B cell (primary cell): ENCODE data around the gene ZNF335. TPM values are rescaled to one million over a fixed set of nuclear protein-coding genes. Genes with fewer than 3 reads are reported as not detected.

ENCODE experiments used
- ATAC-seq: fragments of 200-7000 bp; cut with Tn5 transposase; one replicate; pipeline ENCODE4 v1.10.0; 2021; ENCODE audit warnings: low read depth, mild to moderate bottlenecking, moderate number of reproducible peaks, moderate library complexity
- CTCF ChIA-PET: fragments of 350-600 bp; sonication (Branson Sonifier 250); formaldehyde crosslinking; loops from one replicate; lab custom pipeline; 2021; ENCODE audit warnings: antibody characterized with exemption, inconsistent platforms; lab: Charles Lee
- POLR2A ChIA-PET: fragments of 350-600 bp; sonication (Branson Sonifier 250); formaldehyde crosslinking; loops from one replicate; lab custom pipeline; 2021; ENCODE audit warnings: antibody characterized with exemption; lab: Charles Lee
- DNase-seq: peaks from one replicate; pipeline ENCODE4 v3.0.0; 2013
- H2AFZ ChIP-seq: 2 replicates; pipeline ENCODE4 v1.6.1; 2012; ENCODE audit warnings: mild to moderate bottlenecking, low read depth, low read length; ENCODE audit not compliant: insufficient read depth, poor library complexity, severe bottlenecking
- H3K27ac ChIP-seq, 2 donors: 1 replicate in 1 of 2; 2 replicates in 1 of 2; pipeline ENCODE4 v1.5.1; 2012 to 2013; ENCODE audit warnings: low read length in 2 of 2, mild to moderate bottlenecking in 2 of 2, moderate library complexity in 1 of 2
- H3K27me3 ChIP-seq, 4 experiments: fragments of 200-600 bp in 1 of 4; sonication (generic) in 1 of 4; replicated peaks in 1 of 4; 1 replicate in 2 of 4; 2 replicates in 2 of 4; pipeline versions ENCODE4 v1.6.1 to v1.7.0; 2013 to 2016; ENCODE audit warnings: low read length in 3 of 4, mild to moderate bottlenecking in 2 of 4, mixed read lengths in 1 of 4, moderate library complexity in 1 of 4; ENCODE audit not compliant: insufficient read depth in 4 of 4, control insufficient read depth in 3 of 4; ENCODE audit errors: control extremely low read depth in 1 of 4
- H3K36me3 ChIP-seq, 2 experiments: replicated peaks in 1 of 2; 1 replicate in 1 of 2; 2 replicates in 1 of 2; pipeline versions ENCODE4 v1.6.1 to v1.7.1; 2013; ENCODE audit warnings: low read length in 1 of 2; ENCODE audit not compliant: insufficient read depth in 2 of 2, control insufficient read depth in 1 of 2; ENCODE audit errors: control extremely low read depth in 1 of 2, extremely low read depth in 1 of 2
- H3K4me1 ChIP-seq, 2 donors: fragments of 200-600 bp in 1 of 2; sonication (generic) in 1 of 2; 1 replicate in 1 of 2; 2 replicates in 1 of 2; pipeline versions ENCODE4 v1.5.1 to v1.6.1; 2013 to 2017; ENCODE audit warnings: low read length in 2 of 2; ENCODE audit not compliant: control insufficient read depth in 2 of 2, insufficient read depth in 2 of 2
- H3K4me2 ChIP-seq: replicated peaks from 2 replicates; pipeline ENCODE3; 2012; ENCODE audit warnings: mild to moderate bottlenecking, low read depth, low read length; ENCODE audit not compliant: poor library complexity, severe bottlenecking
- H3K4me3 ChIP-seq, 5 experiments: fragments of 200-600 bp in 1 of 5; sonication (generic) in 1 of 5; 1 replicate in 3 of 5; 2 replicates in 2 of 5; pipeline versions ENCODE4 v1.5.1 to v1.7.0; 2011 to 2016; ENCODE audit warnings: low read length in 4 of 5, mild to moderate bottlenecking in 4 of 5, low read depth in 2 of 5, control low read depth in 1 of 5, moderate library complexity in 1 of 5; ENCODE audit not compliant: insufficient read depth in 1 of 5; ENCODE audit errors: control extremely low read depth in 1 of 5, extremely low read depth in 1 of 5
- H3K79me2 ChIP-seq: fragments of 200-600 bp; sonication (generic); one replicate; pipeline ENCODE4 v1.6.0; 2016; ENCODE audit warnings: low read length; ENCODE audit not compliant: control insufficient read depth, insufficient read depth
- H3K9ac ChIP-seq: fragments of 200-600 bp; sonication (generic); 2 replicates; pipeline ENCODE4 v1.6.1; 2017; ENCODE audit warnings: mild to moderate bottlenecking, low read length, moderate library complexity
- H3K9me3 ChIP-seq, 3 donors: one replicate each; pipeline versions ENCODE4 v1.6.1 to v1.7.1; 2013; ENCODE audit warnings: low read length in 2 of 3; ENCODE audit not compliant: control insufficient read depth in 2 of 3, insufficient read depth in 1 of 3; ENCODE audit errors: control extremely low read depth in 1 of 3
- H4K20me1 ChIP-seq: 2 replicates; pipeline ENCODE4 v1.6.0; 2012; ENCODE audit warnings: mild to moderate bottlenecking, low read length; ENCODE audit not compliant: insufficient read depth, control insufficient read depth, poor library complexity, severe bottlenecking
- H3K27ac Mint-ChIP-seq: one replicate; pipeline ENCODE4 v1.8.0; 2021; ENCODE audit warnings: mixed read lengths
- H3K27me3 Mint-ChIP-seq: one replicate; pipeline ENCODE4 v1.8.0; 2021; ENCODE audit warnings: mixed read lengths
- H3K4me1 Mint-ChIP-seq: one replicate; pipeline ENCODE4 v1.8.0; 2021; ENCODE audit warnings: mixed read lengths
- H3K4me3 Mint-ChIP-seq: one replicate; pipeline ENCODE4 v1.8.0; 2021; ENCODE audit warnings: mixed read lengths
- H3K9me3 Mint-ChIP-seq: one replicate; pipeline ENCODE4 v1.8.0; 2022; ENCODE audit warnings: mixed read lengths; ENCODE audit not compliant: insufficient read depth
- CTCF ChIP-seq: fragments of 200-600 bp; IDR thresholded peaks from one replicate; pipeline ENCODE4 v1.8.0; 2022; ENCODE audit warnings: antibody characterized with exemption, mild to moderate bottlenecking
- EZH2 ChIP-seq: IDR thresholded peaks from 2 replicates; pipeline ENCODE4 v1.6.1; 2012; ENCODE audit warnings: borderline replicate concordance, low read depth, mild to moderate bottlenecking, moderate library complexity, low read length; ENCODE audit not compliant: insufficient read depth, poor library complexity, severe bottlenecking
- WGBS: methylation state at CpG from one replicate; pipeline ENCODE4 v1.1.5; 2013; ENCODE audit warnings: missing lambda C conversion rate; ENCODE audit not compliant: insufficient coverage; 5-methylcytosine and 5-hydroxymethylcytosine counted together
- intact Hi-C: fragments of 100-400 bp; cut with micrococcal nuclease; formaldehyde crosslinking; loops from one replicate; pipeline ENCODE4 v1.10.0; 2022
- polyA plus RNA-seq: library from polyadenylated mRNA; depleted of rRNA; stranded (reverse); fragments of >200 nt; gene quantifications from 2 replicates; pipeline ENCODE4 v1.2.3, GENCODE V29; 2012
- total RNA-seq, 2 donors: library from RNA; stranded (reverse); fragments of 120-200 nt in 1 of 2; gene quantifications; 1 replicate in 1 of 2; 2 replicates in 1 of 2; pipeline versions ENCODE4 v1.2.3 to v1.2.4, GENCODE V29; 2013 to 2022

Gene ZNF335
- total and polyA plus RNA-seq, 2 donors (not counting 1 experiment from before 2014, with no cell fraction given) = 62.3 to 62.7 TPM

GRCh38 chr20:45927071-45927878, 44.7 kb downstream of the ZNF335 start:
- Histone ChIP-seq H3K4me1 (no peaks in the 10 kb centered on the region), H3K27me3 (no peaks in the 10 kb centered on the region), H3K4me2 (no peak overlapping the region), H4K20me1 (no peaks in the 10 kb centered on the region), H3K79me2 (no peaks in the 10 kb centered on the region), H3K9ac (no peak overlapping the region), H3K4me3 (no peak overlapping the region), H3K36me3 (no peaks in the 10 kb centered on the region), H2AFZ (no peak overlapping the region), H3K9me3 (no peaks in the 10 kb centered on the region), H3K27ac (no peak overlapping the region)
- Mint-ChIP-seq H3K27me3 (no peaks in the 10 kb centered on the region), H3K4me1 (no peaks in the 10 kb centered on the region), H3K27ac (no peak overlapping the region), H3K4me3 (no peak overlapping the region), H3K9me3 (no peaks in the 10 kb centered on the region)
- DNase-seq (no peak), ATAC-seq (no peak)
- intact Hi-C loops = no loop called here
- POLR2A ChIA-PET = no interaction called here
- CTCF ChIA-PET = interaction anchor here (0.9 kb wide), 1 partner anchor 11 kb away, joined by 3 read pairs; no protein-coding TSS in a partner anchor
- TF ChIP-seq EZH2 (no peak), CTCF (no peak)
- 94% methylated on average over 13 of the region's 14 CpGs for WGBS

- H3K9ac ChIP-seq = no peak overlapping the region
- ATAC-seq = no peak
- intact Hi-C loops = no loop called here
- no peaks in the 10 kb centered on the region for H3K9me3 ChIP-seq
- Mint-ChIP-seq H3K27me3 (peaks cover 2% of the 10 kb centered on the region), H3K9me3 (no peaks in the 10 kb centered on the region), H3K27ac (no peak overlapping the region), H3K4me1 (no peaks in the 10 kb centered on the region), H3K4me3 (no peak overlapping the region)
- peaks cover 0 to 1% (median 0%) of the 10 kb centered on the region in 4 experiments for H3K27me3 ChIP-seq
- H4K20me1 ChIP-seq = no peaks in the 10 kb centered on the region
- no peak overlapping the region for H3K4me2 ChIP-seq
- no peaks in the 10 kb centered on the region for H3K4me1 ChIP-seq
- ChIA-PET CTCF (no interaction called here), POLR2A (no interaction called here)
- H3K27ac ChIP-seq = no peak overlapping the region
- H2AFZ ChIP-seq = no peak overlapping the region
- H3K79me2 ChIP-seq = no peaks in the 10 kb centered on the region
- TF ChIP-seq EZH2 (no peak), CTCF (no peak)
- H3K36me3 ChIP-seq = no peaks in the 10 kb centered on the region
- WGBS = 100% methylated on average over 1 of the region's 2 CpGs
- no peak for DNase-seq
- H3K4me3 ChIP-seq = no peak overlapping the region
These were observed 45.3 kb downstream of the ZNF335 start for GRCh38 chr20:45926731-45927070.
